G401 (cell line): ENCODE measurements around the gene HS6ST3. TPM values are rescaled to one million over a fixed set of nuclear protein-coding genes. Genes with fewer than 3 reads are reported as not detected.

Source experiments
- total RNA-seq: library from RNA; depleted of rRNA; stranded (reverse); fragments of >200 nt; shearing (Covaris generic); gene quantifications from 2 replicates; pipeline ENCODE4 v1.2.3, GENCODE V29; 2014; rRNA removed

HS6ST3 gene
- total RNA-seq, 1 experiment from 2014 or later: not detected

Other genes starting within 250 kb of the HS6ST3 start
- gene UGGT2, start 36.7 kb upstream of the HS6ST3 start, total RNA-seq: 25.9 and 45.7 TPM in 2 replicates